Epithelial cell of proximal tubule (primary cell): ENCODE data around the gene TBCK. TPM values are rescaled to one million over a fixed set of nuclear protein-coding genes. Genes with fewer than 3 reads are reported as not detected.

ENCODE experiments used
- DNase-seq: peaks from one replicate; pipeline ENCODE4 v3.0.0-alpha.2; 2011; ENCODE audit warnings: low read depth
- H3K4me3 ChIP-seq: 2 replicates; pipeline ENCODE4 v1.5.1; 2011; ENCODE audit warnings: low read depth, mild to moderate bottlenecking, low read length
- total RNA-seq: library from RNA; depleted of rRNA; stranded (reverse); fragments of >200 nt; gene quantifications from 2 replicates; pipeline ENCODE4 v1.2.3, GENCODE V29; 2015
- TF ChIP-seq, protein P1 (sequence below): conservative IDR thresholded peaks from 2 replicates; pipeline ENCODE4 v1.5.1; 2012; ENCODE audit warnings: low read depth, mild to moderate bottlenecking, low read length

The TBCK gene
- total RNA-seq, 1 donor from 2014 or later = 20.8 TPM

DNA sequence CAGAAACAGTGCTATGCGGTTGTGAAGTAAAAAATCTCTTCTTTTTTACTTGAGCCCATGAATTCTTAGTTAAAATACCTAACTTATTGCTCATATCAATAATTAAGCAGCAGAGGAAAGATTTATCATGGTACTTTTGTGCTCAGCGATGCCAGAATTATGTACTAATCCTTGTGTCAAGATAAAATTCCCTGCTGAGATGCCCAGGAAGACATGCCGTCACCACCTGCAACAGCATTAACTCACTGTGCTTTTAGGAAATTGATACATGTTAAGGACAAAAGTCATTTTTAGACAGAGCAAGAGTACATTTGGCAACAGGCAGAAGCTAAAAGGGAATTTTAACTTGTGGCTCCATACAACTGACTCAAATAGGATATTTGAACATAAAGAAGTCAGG lies 281.8 kb downstream of the TBCK start:
- TF ChIP-seq, protein P1, sequence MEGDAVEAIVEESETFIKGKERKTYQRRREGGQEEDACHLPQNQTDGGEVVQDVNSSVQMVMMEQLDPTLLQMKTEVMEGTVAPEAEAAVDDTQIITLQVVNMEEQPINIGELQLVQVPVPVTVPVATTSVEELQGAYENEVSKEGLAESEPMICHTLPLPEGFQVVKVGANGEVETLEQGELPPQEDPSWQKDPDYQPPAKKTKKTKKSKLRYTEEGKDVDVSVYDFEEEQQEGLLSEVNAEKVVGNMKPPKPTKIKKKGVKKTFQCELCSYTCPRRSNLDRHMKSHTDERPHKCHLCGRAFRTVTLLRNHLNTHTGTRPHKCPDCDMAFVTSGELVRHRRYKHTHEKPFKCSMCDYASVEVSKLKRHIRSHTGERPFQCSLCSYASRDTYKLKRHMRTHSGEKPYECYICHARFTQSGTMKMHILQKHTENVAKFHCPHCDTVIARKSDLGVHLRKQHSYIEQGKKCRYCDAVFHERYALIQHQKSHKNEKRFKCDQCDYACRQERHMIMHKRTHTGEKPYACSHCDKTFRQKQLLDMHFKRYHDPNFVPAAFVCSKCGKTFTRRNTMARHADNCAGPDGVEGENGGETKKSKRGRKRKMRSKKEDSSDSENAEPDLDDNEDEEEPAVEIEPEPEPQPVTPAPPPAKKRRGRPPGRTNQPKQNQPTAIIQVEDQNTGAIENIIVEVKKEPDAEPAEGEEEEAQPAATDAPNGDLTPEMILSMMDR = no peak
- no peak overlapping the region for H3K4me3 ChIP-seq
- no peak for DNase-seq

DNA sequence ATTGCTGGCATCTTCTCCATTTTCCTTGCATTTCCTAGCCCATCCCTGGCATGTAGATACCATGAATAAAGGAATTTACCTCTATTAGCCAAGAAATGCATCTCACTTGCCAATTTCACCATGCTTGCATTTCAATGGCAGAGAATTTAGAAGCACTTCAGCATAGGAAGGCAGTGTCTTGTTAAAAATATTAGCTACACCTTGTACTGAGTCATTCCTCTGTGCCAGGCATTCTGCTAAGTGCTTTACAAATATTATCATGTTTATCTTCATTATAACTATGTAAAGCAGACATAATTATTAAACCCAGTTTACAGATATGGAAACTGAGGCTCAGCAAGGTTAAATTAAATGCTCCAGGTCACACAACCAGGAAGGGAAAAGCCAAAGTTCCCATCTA lies 282.5 kb downstream of the TBCK start:
- TF ChIP-seq, protein P1 = no peak
- no peak for DNase-seq
- no peak overlapping the region for H3K4me3 ChIP-seq

DNA sequence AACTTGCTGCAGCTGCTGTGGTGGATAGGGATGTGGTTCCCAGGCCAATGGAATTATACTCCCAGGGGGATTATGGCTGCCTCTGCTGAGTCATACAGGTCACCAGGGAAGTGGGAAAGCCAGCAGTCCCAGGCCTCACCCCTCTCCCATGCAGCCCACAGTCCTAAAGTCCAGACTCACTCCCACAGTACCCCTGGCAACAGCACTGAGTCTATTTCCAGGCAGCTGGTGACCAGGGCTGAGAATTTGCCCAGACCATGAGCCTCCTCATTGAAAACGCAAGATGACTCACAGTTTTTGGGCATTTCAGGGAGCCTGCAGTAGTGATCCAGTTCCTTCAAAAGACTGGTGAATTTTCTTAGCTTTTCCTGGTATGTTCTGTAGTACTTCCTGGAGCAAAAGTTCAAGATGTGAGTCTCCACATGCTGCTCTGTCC lies 283.1 kb downstream of the TBCK start:
- H3K4me3 ChIP-seq = no peak overlapping the region
- TF ChIP-seq, protein P1 = no peak
- DNase-seq = no peak

DNA sequence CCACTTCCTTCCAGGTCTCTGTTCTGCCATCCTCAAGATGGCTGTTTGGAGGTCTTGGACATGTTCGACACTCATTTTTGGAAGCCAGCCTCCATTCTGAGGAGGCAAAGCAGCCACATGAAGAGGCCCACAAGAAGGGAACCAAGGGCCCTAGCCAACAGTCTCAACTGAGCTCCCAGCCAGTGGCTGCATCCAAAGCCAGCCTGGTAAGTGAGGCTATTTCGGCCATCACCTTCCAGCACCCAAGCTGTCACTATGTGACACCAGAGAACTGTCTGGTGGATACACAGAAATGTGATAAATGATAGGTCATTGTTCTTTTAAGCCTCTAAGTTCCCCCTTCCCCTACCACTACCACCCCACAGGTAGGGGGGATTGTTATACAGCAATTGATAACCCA lies 293.6 kb downstream of the TBCK start:
- DNase-seq = no peak
- TF ChIP-seq, protein P1 = no peak
- no peak overlapping the region for H3K4me3 ChIP-seq

DNA sequence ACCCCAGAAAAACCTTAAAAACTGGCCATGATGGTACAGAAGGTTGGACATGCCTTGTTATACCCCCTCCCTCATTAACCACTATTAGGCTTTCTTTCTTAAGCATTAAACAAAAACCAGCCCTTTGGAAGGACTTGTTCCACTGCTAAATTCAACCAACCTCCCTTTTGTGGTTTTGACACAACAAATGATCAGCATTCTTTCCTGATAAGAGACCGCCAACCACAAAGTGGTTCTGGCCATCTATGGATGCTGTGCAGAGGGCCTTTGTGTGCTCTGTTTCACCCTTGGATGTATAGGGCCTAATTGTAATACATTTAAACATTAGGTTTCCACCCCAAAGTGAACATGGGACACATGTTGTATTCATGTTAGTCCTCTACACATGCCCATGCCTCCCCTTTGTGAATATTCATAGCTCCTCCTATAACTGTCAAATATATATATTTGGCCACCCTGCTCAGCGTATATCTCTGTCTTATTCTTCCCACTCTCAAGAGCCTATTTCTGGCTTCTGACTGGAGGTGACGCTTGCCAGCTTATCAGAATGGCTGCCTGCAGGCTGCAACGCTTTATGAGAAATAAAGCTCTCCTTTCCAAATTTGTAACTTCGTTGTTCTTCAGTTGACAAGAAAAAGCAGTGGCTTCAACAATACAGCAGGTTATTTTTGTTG lies 294.1 kb downstream of the TBCK start:
- no peak overlapping the region for H3K4me3 ChIP-seq
- no peak for DNase-seq
- TF ChIP-seq, protein P1 = no peak

DNA sequence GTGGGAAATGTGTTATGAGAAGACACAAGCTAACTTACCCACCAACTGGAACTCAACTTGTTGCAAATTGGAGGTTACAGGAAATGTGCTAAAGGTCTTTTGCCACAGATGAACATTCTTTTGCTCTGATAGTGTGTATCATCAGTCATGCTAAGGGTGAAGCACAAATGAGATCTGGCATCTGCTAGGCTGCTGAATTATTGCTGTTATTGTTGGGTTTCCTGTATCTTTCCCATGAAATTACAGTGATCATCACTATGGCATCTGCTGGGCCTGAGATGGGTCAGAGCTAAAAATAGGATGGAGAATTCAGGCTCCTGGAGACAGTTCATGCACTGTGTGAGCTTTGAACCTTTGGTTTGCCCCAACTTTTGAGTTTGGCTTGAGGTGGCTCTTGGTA lies 296.2 kb downstream of the TBCK start:
- no peak overlapping the region for H3K4me3 ChIP-seq
- TF ChIP-seq, protein P1 = no peak
- no peak for DNase-seq

DNA sequence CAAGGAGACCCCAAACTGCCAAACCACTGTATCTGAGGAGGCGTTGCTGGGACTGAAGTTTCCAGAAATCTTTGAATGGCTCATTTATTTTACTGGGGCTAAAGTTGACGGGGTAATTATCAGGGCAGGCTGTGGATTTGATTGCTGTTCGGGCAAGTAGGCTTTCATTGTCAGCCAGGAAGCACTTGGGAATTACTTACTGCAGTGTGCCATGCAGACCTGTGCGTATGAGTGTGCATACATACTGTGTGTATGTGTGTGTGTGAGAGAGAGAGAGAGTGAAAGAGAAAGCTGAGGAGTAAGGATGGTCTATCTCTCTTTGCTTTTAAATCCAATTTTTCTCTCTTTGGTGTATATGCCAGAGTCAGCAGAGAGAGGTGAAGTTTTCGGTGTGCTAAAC lies 298.0 kb downstream of the TBCK start:
- TF ChIP-seq, protein P1 = no peak
- DNase-seq = no peak
- H3K4me3 ChIP-seq = no peak overlapping the region
